Endothelial cell of hepatic sinusoid (primary cell): ENCODE results near the gene HAVCR1.
"Not testable (repeated sequence)": the region's sequence is repeated elsewhere in the genome, so short reads cannot be mapped to it uniquely, and the experiment has no call there.

Experiments
- in situ Hi-C: cut with HindIII; loops from 2 replicates; pipeline ENCODE4 v1.10.0; 2017; ENCODE audit warnings: low sequenced_read_pairs

Gene HAVCR1

GRCh38 chr5:157059093-157059539, at the start of gene HAVCR1:
HAVCR1 (minus strand) TSS chr5:157059116; CDS start chr5:157057943, 1,173 bp downstream.
- in situ Hi-C loops: no loop called here

GRCh38 chr5:157107508-157107907, 48.6 kb upstream of the HAVCR1 start:
- in situ Hi-C loops: loop anchor here (25.0 kb wide), 1 partner anchor 105 kb away; no protein-coding TSS in a partner anchor

- in situ Hi-C loops: loop anchor here (25.0 kb wide), 1 partner anchor 105 kb away; no protein-coding TSS in a partner anchor
These were observed 47.9 kb upstream of the HAVCR1 start for GRCh38 chr5:157106630-157107461.

- in situ Hi-C loops: loop anchor here (25.0 kb wide), 1 partner anchor 112 kb away; no protein-coding TSS in a partner anchor
These were observed 41.3 kb upstream of the HAVCR1 start for GRCh38 chr5:157100140-157100679.

- in situ Hi-C loops: no loop called here
These were observed 29.6 kb upstream of the HAVCR1 start for GRCh38 chr5:157088342-157088990.

GRCh38 chr5:157086751-157087359, 27.9 kb upstream of the HAVCR1 start:
- in situ Hi-C loops: no loop called here

- in situ Hi-C loops: no loop called here
These were observed 27.0 kb upstream of the HAVCR1 start for GRCh38 chr5:157085930-157086329.

- in situ Hi-C loops: no loop called here
These were observed 21.4 kb upstream of the HAVCR1 start for GRCh38 chr5:157080286-157080685.

GRCh38 chr5:157076558-157076957, 17.6 kb upstream of the HAVCR1 start:
- in situ Hi-C loops: no loop called here

GRCh38 chr5:157072508-157072907, 13.6 kb upstream of the HAVCR1 start:
- in situ Hi-C loops: no loop called here

GRCh38 chr5:157069949-157070348, 11.0 kb upstream of the HAVCR1 start:
- in situ Hi-C loops: no loop called here

GRCh38 chr5:157068785-157069184, 9.9 kb upstream of the HAVCR1 start:
- in situ Hi-C loops: no loop called here

- in situ Hi-C loops: no loop called here
These were observed 9.4 kb upstream of the HAVCR1 start for GRCh38 chr5:157068339-157068738.

- in situ Hi-C loops: no loop called here
These were observed 8.1 kb upstream of the HAVCR1 start for GRCh38 chr5:157067005-157067404.

- in situ Hi-C loops: no loop called here
These were observed 7.2 kb upstream of the HAVCR1 start for GRCh38 chr5:157066080-157066479.

GRCh38 chr5:157063776-157064430, 5.0 kb upstream of the HAVCR1 start:
- in situ Hi-C loops: no loop called here

GRCh38 chr5:157059891-157060290, 975 bp upstream of the HAVCR1 start:
- in situ Hi-C loops: no loop called here

- in situ Hi-C loops: no loop called here
These were observed 1.2 kb downstream of the HAVCR1 start for GRCh38 chr5:157057459-157058370.

GRCh38 chr5:157056848-157057247, 2.1 kb downstream of the HAVCR1 start:
- in situ Hi-C loops: not testable (repeated sequence)
